GM21786 (cell line): ENCODE data around the gene KITLG.
"Not testable (repeated sequence)": the region's sequence is repeated elsewhere in the genome, so short reads cannot be mapped to it uniquely, and the experiment has no call there.

Experiments
- ATAC-seq: cut with Tn5 transposase; IDR thresholded peaks from one replicate; pipeline ENCODE4 v1.9.1; 2021; ENCODE audit not compliant: unreplicated experiment

The KITLG gene

DNA sequence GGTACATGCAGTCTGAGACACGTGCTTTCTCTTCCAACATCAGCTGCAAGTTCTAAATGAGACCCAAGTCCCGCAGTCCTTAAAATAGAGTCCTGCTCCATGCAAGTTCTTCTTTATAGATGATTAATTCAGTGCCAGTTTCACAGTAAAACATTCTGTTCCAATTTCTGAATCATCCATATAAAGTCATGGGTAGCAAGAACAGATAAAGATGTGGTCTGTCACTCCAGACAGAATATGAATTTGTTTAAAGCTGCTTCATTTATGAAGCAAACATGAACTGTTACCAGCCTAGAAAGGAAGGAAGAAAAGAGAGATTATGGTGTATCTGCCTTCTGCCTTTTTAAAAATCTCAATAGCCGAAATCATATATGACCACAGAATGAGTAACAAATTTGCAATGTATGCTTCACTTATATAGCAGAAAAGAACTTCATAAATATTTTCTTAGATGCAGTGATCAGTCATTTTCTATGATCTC is 83.3 kb downstream of the KITLG start:
- ATAC-seq, result no peak

- ATAC-seq, result no peak
Measured at GRCh38 chr12:88496429-88496828, 83.8 kb downstream of the KITLG start.

DNA sequence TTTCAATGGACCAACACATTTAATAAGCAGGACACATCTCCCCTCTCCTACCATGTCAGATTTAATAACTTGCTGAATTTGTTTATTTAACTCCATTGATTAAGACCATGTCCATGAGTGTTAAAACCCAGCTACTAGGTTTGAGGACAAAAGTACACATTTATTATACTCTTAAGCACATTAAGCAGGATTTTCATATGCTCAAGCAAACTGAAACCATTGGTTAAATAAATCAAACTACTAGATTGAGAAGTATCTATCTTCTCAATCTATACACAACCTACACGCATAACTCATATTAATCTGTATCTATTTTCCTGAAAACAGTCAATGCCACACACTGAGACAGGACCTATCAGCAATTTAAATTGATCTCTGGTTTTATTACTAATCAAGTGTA is 85.2 kb downstream of the KITLG start:
- no peak for ATAC-seq

DNA sequence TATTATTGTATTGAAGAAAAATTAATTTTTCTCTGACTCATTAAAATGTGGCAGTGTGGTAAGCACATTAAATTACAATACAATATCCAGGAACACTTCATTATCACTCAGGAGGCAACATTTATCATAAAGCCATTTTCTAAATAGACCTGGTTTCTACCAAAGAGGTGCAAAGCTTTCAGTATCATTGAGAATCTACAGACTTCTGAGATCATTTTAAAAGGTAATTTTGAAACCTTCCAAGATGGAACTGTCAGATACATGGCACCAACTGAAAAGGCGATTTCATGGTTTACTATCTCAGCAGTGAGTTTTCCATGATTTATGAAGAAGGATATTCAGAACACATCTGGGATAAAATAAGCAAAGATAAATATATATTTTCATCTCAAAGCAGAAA is 85.8 kb downstream of the KITLG start:
- ATAC-seq, result no peak

DNA sequence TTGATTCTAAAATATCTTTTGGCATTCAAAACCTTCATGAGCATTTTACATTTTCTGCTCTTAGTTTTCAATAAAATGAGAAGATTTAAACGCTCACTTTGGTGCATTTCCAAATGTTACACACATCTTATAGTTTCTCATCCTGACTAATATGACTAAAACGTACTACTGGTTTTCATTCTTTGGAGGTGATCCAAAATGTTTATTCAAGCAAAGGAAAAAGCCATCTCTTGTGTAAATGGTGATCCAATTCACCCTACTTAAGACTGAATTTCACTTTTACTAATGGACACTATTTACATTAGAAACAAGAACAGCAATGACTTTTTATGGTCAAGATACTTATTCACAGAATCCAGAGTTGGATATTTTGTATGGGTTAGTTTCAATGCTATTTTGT is 86.6 kb downstream of the KITLG start:
- ATAC-seq, result no peak

DNA sequence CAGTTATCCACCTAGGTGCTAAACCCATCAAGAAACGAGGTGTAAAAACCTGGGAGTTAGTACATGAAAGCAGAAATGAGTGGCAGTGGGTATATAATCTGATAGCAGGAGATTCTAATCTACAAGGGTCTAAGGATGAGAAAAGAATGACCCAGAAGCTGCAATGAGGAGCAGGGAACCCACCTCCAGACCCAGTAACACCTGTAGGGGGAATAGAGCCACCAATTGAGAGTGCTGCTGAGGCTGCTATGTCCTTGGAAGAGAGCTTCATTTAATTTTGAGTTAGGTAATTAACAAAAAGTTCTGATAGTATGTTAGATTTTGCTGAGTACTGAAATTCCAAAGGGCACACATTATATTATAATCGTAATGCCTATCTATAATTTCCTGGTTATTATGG is 89.8 kb downstream of the KITLG start:
- no peak for ATAC-seq

DNA sequence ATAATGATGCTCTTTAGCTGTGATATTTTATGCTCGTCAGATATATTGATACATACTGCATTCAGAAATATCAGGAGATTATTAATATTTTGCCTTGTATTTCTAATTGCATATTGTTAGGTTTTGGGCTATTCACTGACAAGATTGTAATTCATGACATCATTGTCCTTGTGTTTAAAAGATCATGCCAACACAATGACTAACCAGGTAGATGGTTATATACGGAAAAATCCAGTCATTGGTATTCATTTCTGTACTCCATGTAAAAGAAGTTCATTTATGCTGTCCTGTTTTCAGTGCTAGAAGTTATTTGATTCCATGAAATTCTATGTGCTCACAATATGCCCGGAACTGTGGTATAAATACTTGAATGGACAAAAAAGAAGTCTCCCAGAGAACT is 107.5 kb downstream of the KITLG start:
- no peak for ATAC-seq

DNA sequence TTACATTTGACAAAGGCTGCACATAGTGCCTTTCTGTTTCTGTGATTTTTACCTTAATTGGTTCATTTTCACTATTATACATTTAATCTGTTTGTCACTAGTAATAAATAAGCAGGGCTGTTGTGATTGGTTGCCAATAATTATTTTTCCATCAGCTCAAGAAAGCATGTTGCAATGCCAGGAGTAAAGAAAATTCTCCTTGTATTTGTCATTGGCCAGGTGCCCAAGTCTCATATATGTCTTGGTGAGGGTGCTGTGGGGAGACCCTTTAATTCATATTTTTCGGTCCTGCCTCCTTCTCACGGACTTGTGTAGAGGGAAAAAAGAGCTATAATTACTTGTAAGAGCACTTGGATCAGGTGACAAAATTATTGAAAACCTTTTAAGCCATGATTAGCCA is 108.0 kb downstream of the KITLG start:
- ATAC-seq, result no peak

GRCh38 chr12:88471331-88472045 is 108.8 kb downstream of the KITLG start:
- no peak for ATAC-seq

GRCh38 chr12:88469154-88469553 is 111.1 kb downstream of the KITLG start:
- ATAC-seq, result no peak

GRCh38 chr12:88468581-88468980 is 111.7 kb downstream of the KITLG start:
- ATAC-seq, result no peak

DNA sequence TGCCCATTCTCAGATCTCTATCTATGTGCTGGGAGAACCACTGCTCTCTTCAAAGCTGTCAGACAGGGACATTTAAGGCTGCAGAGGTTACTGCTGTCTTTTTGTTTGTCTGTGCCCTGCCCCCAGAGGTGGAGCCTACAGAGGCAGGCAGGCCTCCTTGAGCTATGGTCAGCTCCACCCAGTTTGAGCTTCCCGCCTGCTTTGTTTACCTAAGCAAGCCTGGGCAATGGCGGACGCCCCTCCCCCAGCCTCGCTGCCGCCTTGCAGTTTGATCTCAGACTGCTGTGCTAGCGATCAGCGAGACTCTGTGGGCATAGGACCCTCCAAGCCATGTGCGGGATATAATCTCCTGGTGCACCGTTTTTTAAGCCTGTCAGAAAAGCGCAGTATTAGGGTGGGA is 113.6 kb downstream of the KITLG start:
- ATAC-seq, result not testable (repeated sequence)

- ATAC-seq, result no peak
Measured at GRCh38 chr12:88458327-88458726, 121.9 kb downstream of the KITLG start.

DNA sequence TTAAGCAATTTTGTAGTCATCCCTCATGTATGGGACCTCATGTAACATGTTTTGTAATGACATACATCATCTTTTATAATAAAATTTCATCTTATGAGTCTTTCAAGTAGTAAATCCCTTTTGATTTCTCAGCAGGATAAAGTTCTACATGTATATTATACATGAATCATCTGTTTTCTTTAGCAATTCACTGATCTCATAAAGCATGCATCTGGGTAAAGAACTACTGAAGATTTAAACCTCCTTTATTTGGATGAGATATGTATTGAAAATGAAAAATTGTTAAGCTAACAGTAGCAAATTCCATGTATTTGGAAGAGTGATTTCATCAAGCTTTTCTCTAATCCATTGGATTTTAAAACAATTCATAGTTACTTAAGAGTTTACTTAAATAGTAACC is 126.9 kb downstream of the KITLG start:
- ATAC-seq, result no peak

DNA sequence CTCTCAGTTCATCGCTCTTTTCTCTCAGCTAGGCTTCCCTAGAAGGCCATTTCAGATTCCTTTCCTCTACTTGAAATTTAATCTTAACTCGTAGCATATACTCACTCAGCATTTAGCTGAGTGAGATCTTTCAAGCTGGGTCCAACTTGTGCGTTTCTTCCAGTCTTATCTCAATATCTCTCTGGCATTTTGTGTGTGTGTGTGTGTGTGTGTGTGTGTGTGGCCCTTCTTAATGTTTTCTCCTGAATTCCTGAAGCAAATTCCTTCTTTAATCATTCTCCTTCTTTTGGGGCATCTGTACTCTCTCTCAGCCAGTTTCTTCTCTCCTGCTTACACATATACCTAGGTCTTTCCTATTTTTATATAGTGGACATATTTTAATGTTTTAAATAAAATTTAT is 129.1 kb downstream of the KITLG start:
- ATAC-seq, result no peak

GRCh38 chr12:88450136-88450535 is 130.1 kb downstream of the KITLG start:
- no peak for ATAC-seq

DNA sequence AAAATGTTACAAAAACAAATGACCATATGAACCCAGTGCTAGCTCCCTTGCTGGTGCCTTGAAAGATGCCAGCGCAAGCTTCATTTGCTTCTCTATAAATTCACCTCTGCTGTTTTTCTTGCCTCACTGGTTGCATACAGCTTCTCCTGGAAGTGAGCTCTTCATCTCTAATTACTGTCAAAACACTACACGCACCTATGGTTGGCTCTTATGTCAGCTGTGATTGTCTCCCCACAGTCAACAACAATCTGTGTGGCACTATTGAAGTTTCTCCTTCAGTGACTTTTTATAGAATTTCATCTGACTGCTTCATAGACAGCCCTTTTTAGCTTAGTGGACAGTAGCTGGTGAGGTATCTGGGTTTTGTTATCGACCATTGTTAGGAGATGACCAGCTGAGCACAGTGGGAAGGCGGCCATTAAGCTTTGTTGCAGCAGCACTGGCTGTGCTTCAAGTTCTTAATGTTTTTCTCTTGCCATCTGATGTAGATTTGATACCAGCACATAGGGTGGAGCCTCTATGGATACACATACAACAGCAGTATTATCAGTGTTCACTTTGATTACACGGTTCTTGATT is 131.8 kb downstream of the KITLG start:
- no peak for ATAC-seq

- ATAC-seq, result no peak
Measured at GRCh38 chr12:88445705-88446394, 134.4 kb downstream of the KITLG start.

DNA sequence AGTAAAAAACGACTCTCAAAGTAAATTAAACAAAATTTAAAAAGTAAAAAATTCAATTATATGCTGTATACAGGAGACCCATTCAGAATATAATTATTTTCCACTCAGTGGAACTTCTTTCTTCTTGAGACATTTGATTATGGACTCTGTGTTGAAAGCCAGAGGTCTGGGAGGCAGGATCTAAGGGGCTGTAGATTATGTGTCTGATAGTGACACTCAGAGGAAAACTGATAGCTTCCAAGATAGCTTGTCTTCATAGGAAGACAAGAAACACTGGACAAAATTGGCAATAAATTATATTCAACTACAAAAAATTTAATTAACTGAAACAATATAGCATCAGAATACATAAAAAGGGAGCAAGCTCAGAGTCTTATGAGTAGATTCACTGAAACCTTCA is 135.8 kb downstream of the KITLG start:
- ATAC-seq, result no peak
